Lower lobe of right lung (tissue), 2 donors: ENCODE measurements around the gene GALNT17. TPM values are rescaled to one million over a fixed set of nuclear protein-coding genes. Genes with fewer than 3 reads are reported as not detected.
A peak's percentile ranks its signal among the peaks of the same experiment; 100 is the strongest.

Source experiments
- ATAC-seq, 2 donors: fragments of 200-7000 bp; cut with Tn5 transposase; one replicate each; pipeline ENCODE4 v1.9.1; 2020 to 2022; ENCODE audit warnings: mild to moderate bottlenecking in 2 of 2, moderate library complexity in 2 of 2
- DNase-seq: peaks from one replicate; pipeline ENCODE4 v3.0.0-alpha.2; 2020
- H3K27ac ChIP-seq: fragments of 200-600 bp; one replicate; pipeline ENCODE4 v1.8.0; 2022
- H3K27me3 ChIP-seq: fragments of 200-600 bp; one replicate; pipeline ENCODE4 v1.8.0; 2022; ENCODE audit warnings: low read depth
- H3K36me3 ChIP-seq: fragments of 200-600 bp; one replicate; pipeline ENCODE4 v1.8.0; 2022; ENCODE audit warnings: mild to moderate bottlenecking
- H3K4me1 ChIP-seq: fragments of 200-600 bp; one replicate; pipeline ENCODE4 v1.8.0; 2022
- H3K4me3 ChIP-seq: fragments of 200-600 bp; one replicate; pipeline ENCODE4 v1.8.0; 2022; ENCODE audit warnings: mild to moderate bottlenecking
- H3K9me3 ChIP-seq: fragments of 200-600 bp; one replicate; pipeline ENCODE4 v1.8.0; 2022
- intact Hi-C: fragments of 100-400 bp; cut with DNase I; formaldehyde crosslinking; loops from one replicate; pipeline ENCODE4 v1.11.0; 2022
- total RNA-seq: library from RNA; stranded (reverse); fragmentation: NEBNext Ultra II Directional; extraction: Animal tissue kit (Norgen Biotek cat#: 25700); gene quantifications from one replicate; pipeline ENCODE4 v1.2.1, GENCODE V29; 2021
- TF ChIP-seq, protein P1 (sequence below): fragments of 200-600 bp; IDR thresholded peaks from one replicate; pipeline ENCODE4 v1.8.0; 2022; ENCODE audit warnings: antibody characterized with exemption, mild to moderate bottlenecking
- donor health status: DM: no; HTN: yes; CAD: no; lungs with severe emphysema.

Gene GALNT17
- total RNA-seq, 1 donor from 2014 or later = 6.6 TPM

DNA sequence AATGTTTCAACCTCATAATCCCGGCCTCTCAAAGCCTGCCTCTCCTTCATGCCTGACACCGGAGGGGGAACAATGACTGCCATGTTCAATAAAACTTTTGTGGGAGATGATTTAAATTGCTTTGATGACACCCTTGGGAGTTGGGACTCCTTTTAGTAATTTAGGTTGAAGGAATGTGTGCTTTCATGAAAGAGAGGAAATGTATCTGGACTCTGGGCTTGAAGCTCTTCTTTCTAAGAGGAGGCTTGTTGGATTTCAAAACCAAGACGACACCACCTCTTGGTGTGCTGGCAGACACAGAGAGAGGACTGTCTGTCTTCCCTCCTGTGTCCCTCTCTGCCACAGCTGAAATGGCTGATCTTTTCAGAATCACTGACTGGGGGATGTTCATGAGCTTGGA is 168.1 kb downstream of the GALNT17 start:
- H3K27me3 ChIP-seq = no peaks in the 10 kb centered on the region
- DNase-seq (no peak), ATAC-seq (no peak)
- H3K4me1 ChIP-seq = peaks cover 5% of the 10 kb centered on the region
- intact Hi-C loops = no loop called here
- H3K36me3 ChIP-seq = no peaks in the 10 kb centered on the region
- H3K27ac ChIP-seq = no peak overlapping the region
- TF ChIP-seq, protein P1, sequence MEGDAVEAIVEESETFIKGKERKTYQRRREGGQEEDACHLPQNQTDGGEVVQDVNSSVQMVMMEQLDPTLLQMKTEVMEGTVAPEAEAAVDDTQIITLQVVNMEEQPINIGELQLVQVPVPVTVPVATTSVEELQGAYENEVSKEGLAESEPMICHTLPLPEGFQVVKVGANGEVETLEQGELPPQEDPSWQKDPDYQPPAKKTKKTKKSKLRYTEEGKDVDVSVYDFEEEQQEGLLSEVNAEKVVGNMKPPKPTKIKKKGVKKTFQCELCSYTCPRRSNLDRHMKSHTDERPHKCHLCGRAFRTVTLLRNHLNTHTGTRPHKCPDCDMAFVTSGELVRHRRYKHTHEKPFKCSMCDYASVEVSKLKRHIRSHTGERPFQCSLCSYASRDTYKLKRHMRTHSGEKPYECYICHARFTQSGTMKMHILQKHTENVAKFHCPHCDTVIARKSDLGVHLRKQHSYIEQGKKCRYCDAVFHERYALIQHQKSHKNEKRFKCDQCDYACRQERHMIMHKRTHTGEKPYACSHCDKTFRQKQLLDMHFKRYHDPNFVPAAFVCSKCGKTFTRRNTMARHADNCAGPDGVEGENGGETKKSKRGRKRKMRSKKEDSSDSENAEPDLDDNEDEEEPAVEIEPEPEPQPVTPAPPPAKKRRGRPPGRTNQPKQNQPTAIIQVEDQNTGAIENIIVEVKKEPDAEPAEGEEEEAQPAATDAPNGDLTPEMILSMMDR = no peak
- H3K4me3 ChIP-seq = no peak overlapping the region
- no peaks in the 10 kb centered on the region for H3K9me3 ChIP-seq

DNA sequence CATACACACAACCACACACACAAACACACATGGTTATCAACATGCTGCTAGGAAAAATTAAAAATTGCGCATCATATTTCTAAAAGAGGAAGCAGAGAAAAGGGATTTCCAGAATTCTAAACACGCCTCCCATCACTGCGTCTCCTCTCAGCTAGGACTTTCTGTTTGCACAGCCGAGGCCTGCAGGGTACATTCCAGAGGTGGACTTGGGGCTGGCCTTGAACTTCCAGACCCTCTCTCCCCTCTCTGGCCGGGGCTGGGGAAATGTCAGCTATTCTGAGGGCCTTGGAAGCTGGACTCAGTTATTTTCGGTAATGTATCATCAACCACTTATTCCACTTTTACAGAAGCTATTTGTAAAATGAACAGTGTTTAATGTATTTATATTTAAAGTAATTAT is 168.7 kb downstream of the GALNT17 start:
- H3K4me1 ChIP-seq = peaks cover 5% of the 10 kb centered on the region
- H3K4me3 ChIP-seq = no peak overlapping the region
- no peaks in the 10 kb centered on the region for H3K9me3 ChIP-seq
- no peaks in the 10 kb centered on the region for H3K36me3 ChIP-seq
- no peak overlapping the region for H3K27ac ChIP-seq
- DNase-seq (no peak), ATAC-seq (no peak)
- intact Hi-C loops = no loop called here
- H3K27me3 ChIP-seq = no peaks in the 10 kb centered on the region
- TF ChIP-seq, protein P1 = no peak

DNA sequence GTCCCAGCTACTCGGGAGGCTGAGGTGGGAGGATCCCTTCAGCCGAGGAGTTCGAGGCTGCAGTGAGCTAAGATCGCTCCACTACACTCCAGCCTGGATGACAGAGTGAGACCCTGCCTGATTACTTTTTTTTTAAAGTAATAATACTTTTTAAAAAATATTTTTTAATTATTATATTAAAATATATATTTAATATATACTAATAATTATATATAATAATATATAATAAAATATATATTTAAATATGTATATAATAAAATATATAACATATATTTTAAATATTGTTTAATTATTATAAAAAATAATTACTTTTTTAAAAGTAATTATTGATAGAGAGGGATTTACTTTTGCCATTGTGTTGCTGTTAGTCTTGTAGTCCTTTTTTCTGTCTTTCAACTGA is 169.2 kb downstream of the GALNT17 start:
- H3K4me1 ChIP-seq = peaks cover 5% of the 10 kb centered on the region
- H3K27me3 ChIP-seq = no peaks in the 10 kb centered on the region
- TF ChIP-seq, protein P1 = no peak
- no peak overlapping the region for H3K4me3 ChIP-seq
- H3K36me3 ChIP-seq = no peaks in the 10 kb centered on the region
- no peak overlapping the region for H3K27ac ChIP-seq
- no peaks in the 10 kb centered on the region for H3K9me3 ChIP-seq
- intact Hi-C loops = no loop called here
- no peak for DNase-seq
- no peak for ATAC-seq

DNA sequence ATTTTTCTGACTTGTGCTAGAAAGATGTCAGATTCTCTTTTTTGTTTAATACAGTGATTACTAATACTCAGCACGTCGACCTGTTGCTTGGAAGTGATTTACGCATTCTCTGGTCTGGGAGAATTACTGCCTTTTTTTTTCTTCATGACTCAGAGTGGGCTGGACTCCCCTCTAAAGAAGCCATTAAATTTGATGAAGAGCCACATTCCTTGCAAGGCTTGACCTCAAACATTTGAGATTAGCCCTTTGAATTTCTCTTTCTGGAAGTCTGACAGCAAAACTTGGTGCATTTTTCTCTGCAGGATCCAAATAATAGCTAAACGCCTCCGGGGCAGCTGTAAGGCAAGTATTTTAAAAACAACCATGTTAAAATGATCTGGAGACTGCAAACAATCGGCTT is 171.6 kb downstream of the GALNT17 start:
- ATAC-seq (peak in 1 of 2 donors; percentile 51), DNase-seq (no peak)
- Histone ChIP-seq H3K27me3 (no peaks in the 10 kb centered on the region), H3K36me3 (no peaks in the 10 kb centered on the region), H3K27ac (no peak overlapping the region), H3K4me3 (no peak overlapping the region), H3K9me3 (no peaks in the 10 kb centered on the region), H3K4me1 (peaks cover 5% of the 10 kb centered on the region)
- TF ChIP-seq, protein P1 = no peak
- intact Hi-C loops = no loop called here

DNA sequence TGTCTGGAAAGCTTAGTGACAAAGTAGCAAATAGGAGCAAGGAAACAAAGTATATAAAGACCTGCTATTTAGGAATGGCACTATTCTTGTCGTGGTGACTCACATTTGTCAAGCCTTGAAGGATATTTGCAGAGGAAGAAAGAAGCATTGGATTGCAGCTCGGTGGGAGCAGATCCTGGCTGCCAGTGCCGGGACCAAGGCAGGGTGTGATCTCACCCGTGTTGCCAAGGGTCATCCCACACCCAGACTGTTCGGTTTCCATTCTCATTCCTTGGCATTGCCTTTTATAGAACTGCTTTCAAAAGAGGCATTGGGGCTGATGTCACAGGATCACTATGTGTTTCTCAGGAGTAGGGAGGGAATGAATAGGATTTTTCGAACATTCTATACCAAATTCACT is 176.2 kb downstream of the GALNT17 start:
- TF ChIP-seq, protein P1 = no peak
- H3K36me3 ChIP-seq = no peaks in the 10 kb centered on the region
- H3K27ac ChIP-seq = no peak overlapping the region
- no peak for DNase-seq
- H3K27me3 ChIP-seq = no peaks in the 10 kb centered on the region
- H3K4me3 ChIP-seq = no peak overlapping the region
- peak; percentile 26 to 52 for ATAC-seq
- peaks cover 5% of the 10 kb centered on the region for H3K4me1 ChIP-seq
- intact Hi-C loops = no loop called here
- peaks cover 3% of the 10 kb centered on the region for H3K9me3 ChIP-seq

DNA sequence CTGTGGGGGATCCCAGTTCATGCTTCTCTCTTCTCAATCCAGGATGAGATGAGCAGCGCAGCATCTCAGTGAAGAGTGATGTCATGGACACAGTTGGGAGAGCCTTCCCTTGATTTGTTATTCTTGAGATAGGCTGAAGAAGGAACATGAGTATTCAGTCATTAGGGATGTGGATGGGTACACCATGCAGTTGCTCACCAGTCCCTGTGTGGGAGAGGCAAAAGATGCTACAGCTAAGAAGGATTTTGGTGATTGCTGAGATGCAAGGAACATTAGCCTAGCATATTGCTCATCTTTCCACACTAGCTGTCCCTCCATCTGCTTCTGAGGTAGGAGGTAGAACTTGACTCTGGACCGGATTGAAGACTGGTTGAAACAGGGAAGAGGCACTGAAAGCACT is 179.6 kb downstream of the GALNT17 start:
- H3K4me3 ChIP-seq = no peak overlapping the region
- intact Hi-C loops = no loop called here

More for the DNA sequence above, 179.6 kb downstream of the GALNT17 start:
- no peaks in the 10 kb centered on the region for H3K4me1 ChIP-seq
- H3K27ac ChIP-seq = no peak overlapping the region
- no peak for DNase-seq
- TF ChIP-seq, protein P1 = no peak
- no peaks in the 10 kb centered on the region for H3K27me3 ChIP-seq
- H3K36me3 ChIP-seq = no peaks in the 10 kb centered on the region
- ATAC-seq = no peak
- peaks cover 3% of the 10 kb centered on the region for H3K9me3 ChIP-seq
